ENCODE results near the gene ZSCAN12.
A peak's percentile ranks its signal among the peaks of the same experiment; 100 is the strongest.
"Not testable (repeated sequence)": the region's sequence is repeated elsewhere in the genome, so short reads cannot be mapped to it uniquely, and the experiment has no call there.

ZSCAN12 gene

DNA sequence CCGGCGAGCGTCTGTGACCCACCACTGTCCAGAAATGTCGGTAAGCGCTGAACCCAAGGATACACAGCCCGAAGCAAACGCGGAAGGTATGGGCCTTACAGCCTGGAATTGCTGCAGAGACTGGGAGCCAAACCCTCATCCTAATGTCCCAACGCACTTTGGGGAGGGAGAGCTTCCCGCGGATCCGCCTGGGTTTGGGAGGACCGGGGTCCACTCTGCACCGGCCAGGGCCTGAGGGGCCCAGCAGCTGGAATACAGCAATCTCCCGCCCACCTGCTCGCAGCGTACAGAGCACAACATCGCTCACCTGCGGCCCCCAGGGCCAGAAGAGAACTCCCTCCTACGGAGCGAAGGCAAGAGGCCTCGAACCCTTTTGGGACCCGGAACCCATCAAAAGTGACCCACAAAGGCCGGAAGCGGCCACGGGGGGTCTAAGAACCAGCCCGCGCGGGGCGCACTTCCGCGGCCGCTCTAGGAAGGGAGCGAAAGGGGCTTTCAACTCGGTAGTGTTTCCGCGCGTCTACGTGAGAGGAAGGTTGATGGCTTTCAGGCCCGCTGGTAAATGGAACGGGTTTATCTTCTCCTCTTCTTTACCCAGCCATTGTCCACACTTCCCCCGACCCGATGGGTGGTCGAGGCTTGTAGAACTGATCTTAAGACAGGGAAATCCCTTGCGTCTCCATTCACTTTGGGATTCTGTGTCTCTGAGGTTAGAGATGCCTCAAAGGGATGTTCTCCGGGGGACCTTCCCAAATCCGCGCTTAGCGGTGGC is at the start of gene ZSCAN12:
ZSCAN12 (minus strand) TSS at position 398 of the 772 bp plus-strand sequence. CDS start 1,342 bp downstream, outside the sequence.
- DNase-seq: peak; percentile 91

DNA sequence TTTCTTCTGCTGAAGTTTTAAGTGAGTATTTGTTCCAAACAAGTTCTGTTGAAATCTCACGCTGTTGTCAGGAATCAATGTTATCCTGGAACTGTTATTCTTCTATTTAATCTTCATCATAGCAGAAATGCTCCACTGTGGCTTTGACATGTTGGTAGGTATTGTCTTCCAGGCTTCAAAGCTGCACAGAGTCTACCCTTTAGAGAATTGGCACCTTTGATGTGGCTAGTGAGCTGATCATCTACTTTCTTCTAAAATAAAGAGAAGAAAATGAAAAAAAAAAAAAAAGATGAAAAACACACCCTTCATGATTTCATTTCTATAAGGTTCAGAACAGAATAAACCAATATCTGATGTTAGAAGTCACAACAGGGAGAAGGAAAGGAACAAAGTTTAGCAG is 49.5 kb upstream of the ZSCAN12 start:
- DNase-seq: no peak

- not testable (repeated sequence) for DNase-seq
These were observed 48.0 kb upstream of the ZSCAN12 start for GRCh38 chr6:28447512-28447906.

DNA sequence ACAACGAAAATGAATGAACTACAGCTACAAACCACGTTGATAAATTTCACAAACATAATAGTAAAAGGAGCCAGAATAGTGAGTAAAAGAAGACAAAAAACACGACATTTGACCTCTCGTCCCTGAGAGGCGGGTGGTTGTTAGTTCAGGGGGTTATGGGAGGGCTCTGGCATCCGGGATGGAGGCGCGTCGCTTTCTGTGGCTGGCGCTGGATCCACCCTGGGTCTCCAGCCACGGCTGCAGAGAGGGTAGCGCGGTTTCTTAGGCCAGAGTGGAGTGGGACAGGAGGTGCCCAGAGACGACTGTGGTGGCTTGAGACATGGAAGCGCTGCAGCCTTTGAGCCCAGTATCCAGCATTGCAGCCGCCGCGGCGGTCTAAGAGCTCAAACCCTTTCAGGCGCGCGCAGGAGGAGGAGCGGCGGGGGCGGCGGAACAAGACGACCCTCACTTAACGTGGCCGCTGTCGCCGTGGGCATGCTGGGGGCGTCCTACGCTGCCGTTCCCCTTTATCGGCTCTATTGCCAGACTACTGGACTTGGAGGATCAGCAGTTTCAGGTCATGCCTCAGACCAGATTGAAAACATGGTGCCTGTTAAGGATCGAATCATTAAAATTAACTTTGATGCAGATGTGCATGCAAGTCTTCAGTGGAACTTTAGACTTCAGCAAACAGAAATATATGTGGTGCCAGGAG is 47.4 kb upstream of the ZSCAN12 start:
- no peak for DNase-seq

- not testable (repeated sequence) for DNase-seq
These were observed 45.2 kb upstream of the ZSCAN12 start for GRCh38 chr6:28444759-28445158.

- DNase-seq: peak; percentile 87
These were observed 43.7 kb upstream of the ZSCAN12 start, which contains the start of gene ZSCAN23 for GRCh38 chr6:28443112-28443773. Gene ZSCAN23, minus strand, starts transcription at chr6:28443491. Its CDS starts 7,225 bp downstream, at chr6:28436266.

GRCh38 chr6:28442586-28442985 is 43.0 kb upstream of the ZSCAN12 start:
- no peak for DNase-seq

- DNase-seq: no peak
These were observed 36.9 kb upstream of the ZSCAN12 start for GRCh38 chr6:28436404-28436803.

GRCh38 chr6:28433119-28433518 is 33.6 kb upstream of the ZSCAN12 start:
- DNase-seq: no peak

GRCh38 chr6:28429781-28430180 is 30.2 kb upstream of the ZSCAN12 start:
- DNase-seq: no peak

DNA sequence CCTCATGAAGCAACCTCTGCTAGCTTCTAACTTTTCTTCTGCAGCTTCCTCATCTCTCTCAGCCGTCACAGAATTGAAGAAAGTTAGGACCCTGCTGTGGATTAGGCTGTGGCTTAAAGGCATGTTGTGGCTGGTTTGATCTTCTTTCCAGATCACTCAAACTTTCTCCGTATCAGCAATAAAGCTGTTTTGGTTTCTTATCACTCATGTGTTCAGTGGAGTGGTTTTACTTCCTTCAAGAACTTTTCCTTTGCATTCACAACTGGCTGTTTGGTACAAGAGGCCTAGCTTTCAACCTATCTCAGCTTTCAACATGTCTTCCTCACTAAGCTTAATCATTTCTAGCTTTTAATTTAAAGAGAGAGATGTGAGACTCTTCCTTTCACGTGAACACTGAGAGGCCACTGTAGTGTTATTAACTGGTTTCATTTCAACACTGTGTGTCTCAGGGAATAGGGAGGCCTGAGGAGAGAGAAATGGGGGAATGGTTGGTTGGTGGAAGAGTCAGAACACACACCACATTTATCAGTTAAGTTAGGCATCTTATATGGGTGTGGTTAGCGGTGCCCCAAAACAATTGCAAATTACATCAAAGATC is 26.5 kb upstream of the ZSCAN12 start:
- no peak for DNase-seq

- no peak for DNase-seq
These were observed 24.6 kb upstream of the ZSCAN12 start for GRCh38 chr6:28424163-28424562.

- DNase-seq: no peak
These were observed 24.0 kb upstream of the ZSCAN12 start for GRCh38 chr6:28423546-28423945.

GRCh38 chr6:28413681-28414080 is 14.1 kb upstream of the ZSCAN12 start:
- no peak for DNase-seq

- no peak for DNase-seq
These were observed 11.2 kb upstream of the ZSCAN12 start for GRCh38 chr6:28410767-28411166.

GRCh38 chr6:28408076-28408802 is 8.7 kb upstream of the ZSCAN12 start:
- no peak for DNase-seq

GRCh38 chr6:28407401-28407800 is 7.9 kb upstream of the ZSCAN12 start:
- no peak for DNase-seq

GRCh38 chr6:28403923-28404322 is 4.4 kb upstream of the ZSCAN12 start:
- DNase-seq: not testable (repeated sequence)

GRCh38 chr6:28402197-28402596 is 2.6 kb upstream of the ZSCAN12 start:
- DNase-seq: no peak

DNA sequence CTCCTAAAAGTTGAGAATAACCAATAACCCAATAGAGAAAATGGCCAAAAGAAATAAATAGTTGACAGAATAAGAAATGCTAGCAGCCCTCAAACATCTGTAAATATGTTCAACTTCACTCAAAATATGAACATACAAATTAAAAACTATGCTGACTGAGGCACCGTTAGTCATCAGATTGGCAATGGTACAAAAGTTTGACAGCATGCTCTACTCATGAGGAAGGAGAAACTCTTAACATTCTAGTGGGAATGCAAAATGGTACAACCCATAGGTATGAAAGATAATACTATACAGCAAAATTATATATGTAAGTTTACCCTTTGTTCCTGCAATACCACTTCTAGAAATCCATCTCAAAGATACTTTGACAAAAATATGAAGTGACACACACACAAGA is 1.6 kb upstream of the ZSCAN12 start:
- no peak for DNase-seq

GRCh38 chr6:28400122-28400451 is 540 bp upstream of the ZSCAN12 start:
- DNase-seq: no peak

- no peak for DNase-seq
These were observed 3.6 kb downstream of the ZSCAN12 start for GRCh38 chr6:28395918-28396317.

Measured in NCI-H2171 (cell line).